Muscle of back (tissue), 11 donors: Measurements from ENCODE around the gene LSP1. TPM values are rescaled to one million over a fixed set of nuclear protein-coding genes. Genes with fewer than 3 reads are reported as not detected.

Experiments
- DNase-seq, 3 donors: peaks; one replicate each; pipeline versions ENCODE4 v3.0.0 to v3.0.0-alpha.2; 2013
- polyA plus RNA-seq, 10 donors: library from polyadenylated mRNA; unstranded; fragments of 120-200 nt; gene quantifications; one replicate each; pipeline ENCODE4 v1.2.1, GENCODE V29; 2013; ENCODE audit not compliant: insufficient read length in 10 of 10

LSP1 gene
- polyA plus RNA-seq, 10 donors, result 25.7 to 81.2 (median 44.8) TPM

- DNase-seq, result peak in 1 of 3 donors; percentile 13
These were observed 60.6 kb downstream of the LSP1 start for GRCh38 chr11:1913271-1914060.

- DNase-seq, result no peak
These were observed 62.9 kb downstream of the LSP1 start for GRCh38 chr11:1915795-1916131.

GRCh38 chr11:1916132-1916985 lies 63.5 kb downstream of the LSP1 start:
- peak in 1 of 3 donors; percentile 9 for DNase-seq

- DNase-seq, result peak in 1 of 3 donors; percentile 65
These were observed 64.2 kb downstream of the LSP1 start for GRCh38 chr11:1916986-1917522.

GRCh38 chr11:1917523-1918435 lies 64.9 kb downstream of the LSP1 start:
- peak in 1 of 3 donors; percentile 32 for DNase-seq

- peak in 1 of 3 donors; percentile 33 for DNase-seq
These were observed 65.8 kb downstream of the LSP1 start for GRCh38 chr11:1918436-1919315.

- DNase-seq, result peak; percentile 71 to 73 (median 72)
These were observed 66.7 kb downstream of the LSP1 start, which contains the start of gene TNNT3 for GRCh38 chr11:1919391-1920127. TNNT3 (plus strand) TSS chr11:1919703; CDS start chr11:1922875, 3,172 bp downstream.

GRCh38 chr11:1920128-1920908 lies 67.4 kb downstream of the LSP1 start:
- DNase-seq, result peak in 1 of 3 donors; percentile 41

GRCh38 chr11:1920909-1921573 lies 68.2 kb downstream of the LSP1 start:
- DNase-seq, result peak in 2 of 3 donors; percentile 61 to 64

GRCh38 chr11:1921574-1922141 lies 68.8 kb downstream of the LSP1 start:
- peak; percentile 84 to 98 (median 95) for DNase-seq

- DNase-seq, result peak in 2 of 3 donors; percentile 86 to 94
These were observed 69.7 kb downstream of the LSP1 start for GRCh38 chr11:1922481-1923081.

GRCh38 chr11:1923201-1923956 lies 70.5 kb downstream of the LSP1 start:
- peak in 1 of 3 donors; percentile 19 for DNase-seq

- DNase-seq, result peak in 1 of 3 donors; percentile 64
These were observed 71.3 kb downstream of the LSP1 start for GRCh38 chr11:1924181-1924580.

- DNase-seq, result peak in 1 of 3 donors; percentile 33
These were observed 71.9 kb downstream of the LSP1 start for GRCh38 chr11:1924646-1925372.

- DNase-seq, result no peak
These were observed 72.7 kb downstream of the LSP1 start for GRCh38 chr11:1925373-1926155.
